Measurements from ENCODE around the gene PPP2R3A.
A peak's percentile ranks its signal among the peaks of the same experiment; 100 is the strongest.
"Not testable (repeated sequence)": the region's sequence is repeated elsewhere in the genome, so short reads cannot be mapped to it uniquely, and the experiment has no call there.

The PPP2R3A gene

DNA sequence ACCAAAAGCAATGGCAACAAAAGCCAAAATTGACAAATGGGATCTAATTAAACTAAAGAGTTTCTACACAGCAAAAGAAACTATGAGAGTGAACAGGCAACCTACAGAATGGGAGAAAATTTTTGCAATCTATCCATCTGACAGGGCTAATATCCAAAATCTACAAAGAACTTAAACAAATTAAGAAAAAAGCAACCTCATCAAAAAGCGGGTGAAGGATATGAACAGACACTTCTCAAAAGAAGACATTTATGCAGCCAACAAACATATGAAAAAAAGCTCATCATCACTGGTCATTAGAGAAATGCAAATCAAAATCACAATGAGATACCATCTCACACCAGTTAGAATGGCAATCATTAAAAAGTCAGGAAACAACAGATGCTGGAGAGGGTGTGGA, 153.8 kb downstream of the PPP2R3A start:
- H3K27me3 ChIP-seq (ENCODE audit: control insufficient read depth in 5 of 5, insufficient read depth in 4 of 5, low read length in 5 of 5); H3K9me3 ChIP-seq (ENCODE audit: control insufficient read depth in 5 of 5, low read length in 5 of 5); H3K4me3 ChIP-seq (ENCODE audit: low read depth in 1 of 5, low read length in 5 of 5); H3K27ac ChIP-seq (ENCODE audit: low read depth, low read length); H3K4me1 ChIP-seq (ENCODE audit: control insufficient read depth in 5 of 5, insufficient read depth in 5 of 5, low read length in 5 of 5); H3K36me3 ChIP-seq (ENCODE audit: control insufficient read depth in 5 of 5, insufficient read depth in 5 of 5, low read length in 5 of 5); H3K9ac ChIP-seq (ENCODE audit: low read length in 5 of 5): not testable (repeated sequence)

DNA sequence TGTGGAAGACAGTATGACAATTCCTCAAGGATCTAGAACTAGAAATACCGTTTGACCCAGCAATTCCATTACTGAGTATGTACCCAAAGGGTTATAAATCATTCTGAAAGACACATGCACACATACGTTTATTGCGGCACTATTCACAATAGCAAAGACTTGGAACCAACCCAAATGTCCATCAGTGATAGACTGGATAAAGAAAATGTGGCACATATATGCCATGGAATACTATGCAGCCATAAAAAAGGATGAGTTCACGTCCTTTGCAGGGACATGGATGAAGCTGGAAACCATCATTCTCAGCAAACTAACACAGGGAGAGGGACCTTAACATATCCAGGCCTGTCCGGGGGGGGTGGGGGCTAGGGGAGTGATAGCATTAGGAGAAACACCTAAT, 154.3 kb downstream of the PPP2R3A start:
- H3K4me1 ChIP-seq (ENCODE audit: control insufficient read depth in 5 of 5, insufficient read depth in 5 of 5, low read length in 5 of 5); H3K4me3 ChIP-seq (ENCODE audit: low read depth in 1 of 5, low read length in 5 of 5); H3K9ac ChIP-seq (ENCODE audit: low read length in 5 of 5); H3K27ac ChIP-seq (ENCODE audit: low read depth, low read length); H3K27me3 ChIP-seq (ENCODE audit: control insufficient read depth in 5 of 5, insufficient read depth in 4 of 5, low read length in 5 of 5); H3K9me3 ChIP-seq (ENCODE audit: control insufficient read depth in 5 of 5, low read length in 5 of 5); H3K36me3 ChIP-seq (ENCODE audit: control insufficient read depth in 5 of 5, insufficient read depth in 5 of 5, low read length in 5 of 5): not testable (repeated sequence)

DNA sequence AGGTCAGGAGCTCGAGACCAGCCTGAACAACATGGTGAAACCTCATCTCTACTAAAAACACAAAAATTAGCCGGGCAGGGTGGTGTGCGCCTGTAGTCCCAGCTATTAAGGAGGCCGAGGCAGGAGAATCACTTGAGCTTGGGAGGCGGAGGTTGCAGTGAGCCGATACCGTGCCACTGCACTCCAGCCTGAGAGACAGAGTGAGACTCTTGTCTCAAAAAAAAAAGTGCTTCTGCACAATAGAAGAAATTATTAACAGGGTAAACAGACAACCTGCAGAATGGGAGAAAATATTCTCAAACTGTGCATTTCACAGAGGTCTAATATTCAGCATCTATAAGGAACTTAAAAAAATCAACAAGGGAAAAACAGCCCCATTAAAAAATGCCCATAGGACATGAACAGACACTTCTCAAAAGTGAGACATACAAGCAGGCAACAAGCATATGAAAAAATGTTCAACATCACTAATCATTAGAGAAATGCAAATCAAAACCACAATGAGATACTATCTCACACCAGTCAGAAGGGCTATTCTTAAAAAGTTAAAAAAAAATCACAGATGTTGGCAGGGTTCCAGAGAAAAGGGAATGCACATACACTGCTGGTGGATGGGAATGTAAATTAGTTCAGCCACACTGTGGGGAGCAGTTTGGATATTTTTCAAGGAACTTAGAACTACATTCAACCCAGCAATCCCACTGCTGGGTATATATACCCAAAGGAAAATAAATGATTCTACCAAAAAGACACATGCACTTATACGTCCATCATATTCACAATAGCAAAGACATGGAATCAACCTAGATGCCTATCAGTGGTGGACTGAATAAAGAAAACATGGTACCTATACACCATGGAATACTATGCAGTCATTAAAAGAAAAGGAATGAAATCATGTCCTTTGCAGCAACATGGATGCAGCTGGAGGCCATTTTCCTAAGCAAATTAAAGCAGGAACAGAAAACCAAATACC, 155.1 kb downstream of the PPP2R3A start:
- no peak overlapping the region for H3K9ac ChIP-seq (ENCODE audit: low read length in 5 of 5)
- no peak overlapping the region for H3K4me3 ChIP-seq (ENCODE audit: low read depth in 1 of 5, low read length in 5 of 5)
- no peaks in the 10 kb centered on the region for H3K27me3 ChIP-seq (ENCODE audit: control insufficient read depth in 5 of 5, insufficient read depth in 4 of 5, low read length in 5 of 5)
- H3K36me3 ChIP-seq (ENCODE audit: control insufficient read depth in 5 of 5, insufficient read depth in 5 of 5, low read length in 5 of 5), result no peaks in the 10 kb centered on the region
- no peak overlapping the region for H3K27ac ChIP-seq (ENCODE audit: low read depth, low read length)
- no peaks in the 10 kb centered on the region for H3K4me1 ChIP-seq (ENCODE audit: control insufficient read depth in 5 of 5, insufficient read depth in 5 of 5, low read length in 5 of 5)
- no peaks in the 10 kb centered on the region for H3K9me3 ChIP-seq (ENCODE audit: control insufficient read depth in 5 of 5, low read length in 5 of 5)

DNA sequence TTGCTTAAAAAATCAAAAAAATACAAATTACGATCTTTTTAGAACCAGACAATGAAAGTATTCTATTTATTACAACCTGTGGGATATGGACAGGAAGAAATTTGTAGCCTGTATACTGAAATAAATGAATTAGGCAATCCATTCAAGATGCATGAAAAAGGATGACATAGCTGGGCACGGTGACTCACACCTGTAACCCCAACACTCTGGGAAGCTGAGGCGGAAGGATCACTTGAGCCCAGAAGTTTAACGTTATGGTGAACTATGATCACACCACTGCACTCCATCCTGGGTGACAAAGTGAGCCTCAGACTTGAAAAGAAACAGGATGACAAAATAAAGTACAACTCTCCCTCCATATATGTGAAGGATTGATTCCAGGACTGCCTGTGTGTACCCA, 156.5 kb downstream of the PPP2R3A start:
- no peaks in the 10 kb centered on the region for H3K9me3 ChIP-seq (ENCODE audit: control insufficient read depth in 5 of 5, low read length in 5 of 5)
- no peak overlapping the region for H3K4me3 ChIP-seq (ENCODE audit: low read depth in 1 of 5, low read length in 5 of 5)
- H3K27ac ChIP-seq (ENCODE audit: low read depth, low read length), result no peak overlapping the region
- H3K9ac ChIP-seq (ENCODE audit: low read length in 5 of 5), result no peak overlapping the region
- no peaks in the 10 kb centered on the region for H3K27me3 ChIP-seq (ENCODE audit: control insufficient read depth in 5 of 5, insufficient read depth in 4 of 5, low read length in 5 of 5)
- peaks cover 0 to 5% (median 0%) of the 10 kb centered on the region in 5 donors for H3K36me3 ChIP-seq (ENCODE audit: control insufficient read depth in 5 of 5, insufficient read depth in 5 of 5, low read length in 5 of 5)
- no peaks in the 10 kb centered on the region for H3K4me1 ChIP-seq (ENCODE audit: control insufficient read depth in 5 of 5, insufficient read depth in 5 of 5, low read length in 5 of 5)

DNA sequence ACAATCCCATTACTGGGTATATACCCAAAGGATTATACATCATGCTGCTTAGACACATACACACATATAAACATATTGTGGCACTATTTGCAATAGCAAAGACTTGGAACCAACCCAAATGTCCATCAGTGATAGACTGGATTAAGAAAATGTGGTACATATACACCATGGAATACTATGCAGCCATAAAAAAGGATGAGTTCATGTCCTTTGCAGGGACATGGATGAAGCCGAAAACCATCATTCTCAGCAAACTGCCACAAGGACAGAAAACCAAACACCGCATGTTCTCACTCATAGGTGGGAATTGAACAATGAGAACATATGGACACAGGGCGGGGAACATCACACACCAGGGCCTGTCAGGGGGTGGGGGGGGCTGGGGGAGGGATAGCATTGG, 166.1 kb downstream of the PPP2R3A start:
- not testable (repeated sequence) for H3K9me3 ChIP-seq (ENCODE audit: control insufficient read depth in 5 of 5, low read length in 5 of 5); H3K4me3 ChIP-seq (ENCODE audit: low read depth in 1 of 5, low read length in 5 of 5); H3K9ac ChIP-seq (ENCODE audit: low read length in 5 of 5); H3K36me3 ChIP-seq (ENCODE audit: control insufficient read depth in 5 of 5, insufficient read depth in 5 of 5, low read length in 5 of 5); H3K27ac ChIP-seq (ENCODE audit: low read depth, low read length); H3K4me1 ChIP-seq (ENCODE audit: control insufficient read depth in 5 of 5, insufficient read depth in 5 of 5, low read length in 5 of 5); H3K27me3 ChIP-seq (ENCODE audit: control insufficient read depth in 5 of 5, insufficient read depth in 4 of 5, low read length in 5 of 5)

DNA sequence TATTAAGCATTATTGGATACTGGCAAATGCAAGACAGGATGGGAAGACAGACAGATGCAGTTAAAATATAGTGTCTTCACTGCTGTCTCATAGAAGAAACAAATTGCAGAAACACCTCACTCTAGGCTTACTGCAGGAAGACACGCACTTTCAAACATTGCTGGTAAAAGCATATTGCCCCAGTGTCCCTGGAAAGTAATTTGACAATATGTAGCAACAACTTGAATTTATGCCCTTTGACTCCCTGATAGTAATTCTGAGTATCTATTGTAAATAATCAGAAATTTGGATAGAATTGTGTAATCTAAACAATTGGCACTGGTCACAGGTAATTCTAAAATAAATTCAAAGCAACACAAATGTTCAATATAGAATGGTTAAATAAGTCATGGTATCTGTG, 168.6 kb downstream of the PPP2R3A start:
- Histone ChIP-seq H3K36me3 (ENCODE audit: control insufficient read depth in 5 of 5, insufficient read depth in 5 of 5, low read length in 5 of 5) (peaks cover 0 to 8% (median 0%) of the 10 kb centered on the region in 5 donors), H3K9me3 (ENCODE audit: control insufficient read depth in 5 of 5, low read length in 5 of 5) (peaks cover 0 to 2% (median 0%) of the 10 kb centered on the region in 5 donors), H3K9ac (ENCODE audit: low read length in 5 of 5) (no peak overlapping the region), H3K27ac (ENCODE audit: low read depth, low read length) (no peak overlapping the region), H3K4me1 (ENCODE audit: control insufficient read depth in 5 of 5, insufficient read depth in 5 of 5, low read length in 5 of 5) (no peaks in the 10 kb centered on the region), H3K27me3 (ENCODE audit: control insufficient read depth in 5 of 5, insufficient read depth in 4 of 5, low read length in 5 of 5) (no peaks in the 10 kb centered on the region), H3K4me3 (ENCODE audit: low read depth in 1 of 5, low read length in 5 of 5) (no peak overlapping the region)

DNA sequence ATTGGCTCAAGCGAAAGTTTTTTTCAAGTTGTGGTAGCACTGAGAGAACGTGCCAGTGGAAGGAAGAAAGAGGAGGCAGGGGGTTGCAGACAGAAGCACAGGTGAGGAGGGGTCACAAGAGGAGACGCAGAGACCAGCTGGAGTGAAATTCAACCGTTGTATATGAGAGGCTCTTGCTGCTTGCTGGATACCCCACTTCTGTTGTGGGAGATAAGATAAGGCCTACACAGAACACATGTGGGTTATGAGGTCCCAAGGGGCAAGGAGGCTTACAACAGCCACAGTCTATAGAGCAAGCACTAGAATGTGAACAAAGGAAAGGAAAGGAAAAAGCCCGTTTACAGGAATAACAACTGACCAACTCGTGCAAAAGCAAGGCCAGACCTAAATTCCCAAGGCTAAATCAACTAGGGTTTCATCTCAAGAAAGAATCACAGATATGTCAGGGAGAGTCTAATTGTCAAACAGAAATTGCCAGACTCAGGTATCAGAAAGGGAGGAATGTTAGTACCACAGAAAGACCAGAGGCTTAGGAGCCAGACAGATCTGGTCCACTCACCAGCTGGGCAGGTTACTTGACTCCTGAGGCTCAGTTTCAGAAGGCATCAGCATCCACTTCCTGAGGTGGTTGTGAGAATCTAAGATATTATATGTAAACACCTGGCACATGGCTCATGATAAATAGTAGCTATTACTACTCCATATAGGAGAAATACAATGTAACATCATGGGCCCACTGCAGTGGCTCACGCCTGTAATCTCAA, 169.7 kb downstream of the PPP2R3A start:
- Histone ChIP-seq H3K27ac (ENCODE audit: low read depth, low read length) (no peak overlapping the region), H3K4me3 (ENCODE audit: low read depth in 1 of 5, low read length in 5 of 5) (no peak overlapping the region), H3K4me1 (ENCODE audit: control insufficient read depth in 5 of 5, insufficient read depth in 5 of 5, low read length in 5 of 5) (no peaks in the 10 kb centered on the region), H3K36me3 (ENCODE audit: control insufficient read depth in 5 of 5, insufficient read depth in 5 of 5, low read length in 5 of 5) (peaks cover 0 to 8% (median 0%) of the 10 kb centered on the region in 5 donors), H3K9ac (ENCODE audit: low read length in 5 of 5) (no peak overlapping the region), H3K27me3 (ENCODE audit: control insufficient read depth in 5 of 5, insufficient read depth in 4 of 5, low read length in 5 of 5) (no peaks in the 10 kb centered on the region), H3K9me3 (ENCODE audit: control insufficient read depth in 5 of 5, low read length in 5 of 5) (peaks cover 0 to 2% (median 0%) of the 10 kb centered on the region in 5 donors)

DNA sequence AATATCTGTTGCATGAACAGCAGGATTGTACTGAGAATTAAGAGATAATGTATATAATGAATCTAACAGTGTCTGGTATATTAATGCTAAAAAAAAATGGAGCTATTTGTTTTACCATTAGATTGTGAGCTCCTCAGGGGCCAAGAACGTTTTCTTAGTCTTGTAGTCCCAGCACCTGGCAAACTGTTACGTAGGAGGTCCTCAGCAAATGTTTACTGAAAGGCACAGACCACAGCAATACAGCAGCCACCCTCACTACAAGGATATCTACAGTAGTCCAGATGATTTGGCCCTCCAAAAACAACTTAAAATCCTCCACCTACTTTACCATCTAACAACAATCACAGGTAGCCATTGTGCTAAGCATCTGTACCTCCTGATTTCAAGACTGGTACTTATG, 170.9 kb downstream of the PPP2R3A start:
- Histone ChIP-seq H3K4me1 (ENCODE audit: control insufficient read depth in 5 of 5, insufficient read depth in 5 of 5, low read length in 5 of 5) (no peaks in the 10 kb centered on the region), H3K9ac (ENCODE audit: low read length in 5 of 5) (no peak overlapping the region), H3K4me3 (ENCODE audit: low read depth in 1 of 5, low read length in 5 of 5) (no peak overlapping the region), H3K9me3 (ENCODE audit: control insufficient read depth in 5 of 5, low read length in 5 of 5) (peaks cover 0 to 2% (median 0%) of the 10 kb centered on the region in 5 donors), H3K27ac (ENCODE audit: low read depth, low read length) (no peak overlapping the region), H3K36me3 (ENCODE audit: control insufficient read depth in 5 of 5, insufficient read depth in 5 of 5, low read length in 5 of 5) (peaks cover 0 to 8% (median 0%) of the 10 kb centered on the region in 5 donors), H3K27me3 (ENCODE audit: control insufficient read depth in 5 of 5, insufficient read depth in 4 of 5, low read length in 5 of 5) (no peaks in the 10 kb centered on the region)

DNA sequence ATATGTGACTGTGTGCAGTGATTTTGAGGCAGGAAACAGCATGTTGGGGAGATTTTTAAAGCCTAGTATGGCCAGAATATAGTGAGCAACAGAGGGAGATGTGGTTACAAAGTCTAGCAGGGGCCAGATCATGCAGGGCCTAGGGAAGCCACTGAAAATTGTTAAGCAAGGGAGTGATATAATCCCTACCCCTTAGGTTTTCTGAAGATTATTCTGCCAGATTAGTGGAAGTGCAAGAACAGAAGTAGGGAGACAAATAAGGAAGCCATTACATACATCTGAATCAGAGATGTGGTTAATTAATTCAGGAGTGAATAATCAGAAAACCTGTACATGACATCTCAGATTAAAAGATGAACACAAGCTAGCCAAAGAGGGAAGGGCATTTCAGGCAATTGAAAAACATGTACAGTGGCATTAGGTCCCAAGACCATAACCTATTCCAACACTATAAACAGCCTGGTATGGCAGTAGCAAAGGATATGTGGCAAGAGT, 175.8 kb downstream of the PPP2R3A start:
- no peaks in the 10 kb centered on the region for H3K27me3 ChIP-seq (ENCODE audit: control insufficient read depth in 5 of 5, insufficient read depth in 4 of 5, low read length in 5 of 5)
- no peak overlapping the region for H3K9ac ChIP-seq (ENCODE audit: low read length in 5 of 5)
- no peaks in the 10 kb centered on the region for H3K9me3 ChIP-seq (ENCODE audit: control insufficient read depth in 5 of 5, low read length in 5 of 5)
- no peak overlapping the region for H3K4me3 ChIP-seq (ENCODE audit: low read depth in 1 of 5, low read length in 5 of 5)
- peaks cover 0 to 8% (median 4%) of the 10 kb centered on the region in 5 donors for H3K36me3 ChIP-seq (ENCODE audit: control insufficient read depth in 5 of 5, insufficient read depth in 5 of 5, low read length in 5 of 5)
- H3K4me1 ChIP-seq (ENCODE audit: control insufficient read depth in 5 of 5, insufficient read depth in 5 of 5, low read length in 5 of 5), result peaks cover 0 to 8% (median 0%) of the 10 kb centered on the region in 5 donors
- H3K27ac ChIP-seq (ENCODE audit: low read depth, low read length), result no peak overlapping the region

DNA sequence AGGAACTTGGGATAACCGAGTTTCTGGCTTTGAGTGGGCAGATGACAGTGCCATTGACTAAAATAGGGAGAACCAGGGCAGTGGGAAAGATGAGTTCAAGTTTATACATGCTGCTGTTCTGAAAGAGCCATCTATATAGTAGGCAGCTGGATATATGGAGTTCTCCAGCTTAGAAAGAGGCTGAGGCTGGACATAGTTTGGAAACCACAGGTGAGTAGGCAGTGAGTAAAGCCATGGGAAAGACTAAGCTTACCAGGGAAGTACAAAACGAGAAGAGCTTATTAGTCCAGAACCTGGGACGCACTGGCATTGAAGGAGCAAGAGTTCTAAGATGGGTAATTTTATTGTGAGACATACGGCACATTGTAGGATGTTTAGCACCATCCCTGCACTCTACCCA, 176.4 kb downstream of the PPP2R3A start:
- Histone ChIP-seq H3K27me3 (ENCODE audit: control insufficient read depth in 5 of 5, insufficient read depth in 4 of 5, low read length in 5 of 5) (no peaks in the 10 kb centered on the region), H3K9me3 (ENCODE audit: control insufficient read depth in 5 of 5, low read length in 5 of 5) (no peaks in the 10 kb centered on the region), H3K9ac (ENCODE audit: low read length in 5 of 5) (no peak overlapping the region), H3K36me3 (ENCODE audit: control insufficient read depth in 5 of 5, insufficient read depth in 5 of 5, low read length in 5 of 5) (peaks cover 0 to 8% (median under 1%) of the 10 kb centered on the region in 5 donors), H3K4me3 (ENCODE audit: low read depth in 1 of 5, low read length in 5 of 5) (no peak overlapping the region), H3K27ac (ENCODE audit: low read depth, low read length) (peak overlapping the region; percentile 7), H3K4me1 (ENCODE audit: control insufficient read depth in 5 of 5, insufficient read depth in 5 of 5, low read length in 5 of 5) (peaks cover 0 to 9% (median 0%) of the 10 kb centered on the region in 5 donors)
